GM12875 (cell line): Measurements from ENCODE around the gene HACE1.

Source experiments
- H3K4me3 ChIP-seq: one replicate; pipeline ENCODE4 v1.5.1; 2011; ENCODE audit warnings: low read depth, low read length, control low read depth
- CTCF ChIP-seq: IDR thresholded peaks from 2 replicates; pipeline ENCODE4 v1.5.1; 2011; ENCODE audit warnings: low read depth, mild to moderate bottlenecking, control low read depth, inconsistent platforms, low read length, moderate library complexity, borderline replicate concordance; ENCODE audit not compliant: insufficient read depth

HACE1 gene

DNA sequence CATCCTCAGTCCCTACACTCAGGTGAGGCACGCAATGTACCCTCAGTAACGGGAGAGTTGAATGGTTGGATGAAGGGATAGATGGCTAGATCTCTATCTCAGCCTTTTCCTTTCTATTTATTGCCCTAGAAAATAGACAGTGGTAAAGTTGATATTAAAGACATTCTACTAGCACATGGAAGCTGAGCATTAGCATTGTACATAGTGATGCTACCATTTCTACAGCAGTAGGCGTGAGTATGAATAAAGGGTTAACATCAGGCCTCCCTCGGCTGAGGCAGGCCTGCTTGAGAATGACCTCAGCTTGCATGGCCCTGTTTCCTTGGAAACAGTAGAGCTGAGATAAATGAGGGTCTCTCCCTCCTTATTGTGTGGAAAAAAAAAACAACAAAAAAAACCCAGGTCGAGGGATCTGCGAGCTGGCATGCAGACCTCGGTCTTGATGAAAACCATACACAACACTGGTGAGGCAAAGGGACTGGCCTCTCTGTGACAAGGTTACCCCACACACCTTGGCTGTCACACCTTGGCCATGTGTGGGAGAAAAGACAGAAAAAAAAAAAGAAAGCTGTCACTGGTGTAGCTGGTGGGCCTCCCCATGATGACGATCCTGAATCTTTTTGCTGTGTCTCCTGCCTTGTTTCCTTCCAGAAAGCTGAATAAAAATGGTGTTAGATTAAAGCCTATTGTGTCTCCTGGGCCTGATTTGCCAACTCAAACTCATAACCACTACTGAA is 160.0 kb downstream of the HACE1 start:
- TF ChIP-seq CTCF: no peak

DNA sequence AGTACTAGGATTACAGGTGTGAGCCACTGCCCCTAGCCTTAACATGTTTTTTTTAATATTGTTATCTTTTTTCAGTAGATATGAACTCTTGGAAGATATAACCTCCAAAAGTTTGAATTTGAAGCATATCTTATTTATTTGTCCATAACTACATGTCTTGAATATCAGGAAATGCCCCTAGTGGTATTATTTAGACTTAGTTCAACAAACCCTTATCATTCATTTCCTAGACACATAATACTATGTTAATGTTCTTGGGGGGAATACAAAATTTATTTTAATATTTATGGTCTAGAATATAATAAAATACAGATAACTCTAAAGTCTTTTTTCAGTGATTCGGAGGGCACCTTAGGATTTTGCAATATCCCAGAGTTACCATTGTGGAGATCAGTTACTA is 160.7 kb downstream of the HACE1 start:
- H3K4me3 ChIP-seq: no peak overlapping the region
- no peak for TF ChIP-seq CTCF

More for the DNA sequence above, 160.0 kb downstream of the HACE1 start:
- no peak overlapping the region for H3K4me3 ChIP-seq

GRCh38 chr6:104692008-104692407 is 167.7 kb downstream of the HACE1 start:
- H3K4me3 ChIP-seq: no peak overlapping the region
- TF ChIP-seq CTCF: no peak

DNA sequence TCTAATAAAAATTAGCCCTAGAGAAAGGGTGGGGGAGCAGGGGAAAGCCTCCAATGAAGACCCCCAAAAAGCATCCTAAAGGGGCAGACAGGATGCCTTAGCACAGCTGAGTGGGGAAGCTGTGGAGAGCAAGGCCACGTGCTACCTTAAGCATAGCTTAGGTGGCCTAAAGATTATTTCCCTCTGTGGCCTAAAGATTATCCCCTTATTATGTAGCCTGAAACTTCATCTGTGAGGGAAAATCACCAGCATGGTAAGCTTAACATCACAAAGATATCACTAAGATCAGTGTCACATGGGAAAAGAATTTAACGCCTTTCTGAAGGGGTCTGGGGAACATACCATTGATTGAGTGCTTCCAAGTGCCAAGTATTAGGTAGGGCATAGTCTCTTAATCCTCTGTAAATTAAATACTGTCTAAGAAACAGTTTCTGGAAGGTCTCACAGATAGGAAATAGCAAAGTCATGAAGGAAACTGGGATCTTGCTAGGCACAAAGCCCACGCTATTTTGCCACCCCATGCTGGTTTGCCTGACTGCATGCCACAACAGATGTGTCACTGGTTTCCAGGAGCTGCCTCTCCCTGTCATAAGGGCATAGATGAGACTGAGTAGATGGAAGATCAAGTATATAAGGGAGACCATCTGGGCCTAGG is 170.0 kb downstream of the HACE1 start:
- no peak overlapping the region for H3K4me3 ChIP-seq
- no peak for TF ChIP-seq CTCF

GRCh38 chr6:104688283-104688969 is 171.3 kb downstream of the HACE1 start:
- no peak for TF ChIP-seq CTCF
- H3K4me3 ChIP-seq: no peak overlapping the region

- TF ChIP-seq CTCF: no peak
These were observed 173.1 kb downstream of the HACE1 start for GRCh38 chr6:104686550-104687175.

More at GRCh38 chr6:104686550-104687175, 173.1 kb downstream of the HACE1 start:
- H3K4me3 ChIP-seq: no peak overlapping the region
